Thyroid gland (tissue), 4 donors: Measurements from ENCODE around the gene TPSD1.

Source experiments
- POLR2A ChIP-seq, 2 donors: fragments of 450-650 bp; IDR thresholded peaks; one replicate each; pipeline ENCODE4 v1.6.1; 2017; ENCODE audit warnings: antibody characterized with exemption in 2 of 2, mild to moderate bottlenecking in 2 of 2, moderate library complexity in 1 of 2
- TF ChIP-seq, protein P1 (sequence below), 6 experiments: fragments of 200-600 bp in 3 of 6; fragments of 450-650 bp in 3 of 6; sonication (generic) in 3 of 6; IDR thresholded peaks; one replicate each; pipeline ENCODE4 v1.5.1; 2016 to 2019; ENCODE audit warnings: antibody characterized with exemption in 6 of 6, mild to moderate bottlenecking in 2 of 6, inconsistent platforms in 1 of 6, moderate library complexity in 1 of 6

DNA sequence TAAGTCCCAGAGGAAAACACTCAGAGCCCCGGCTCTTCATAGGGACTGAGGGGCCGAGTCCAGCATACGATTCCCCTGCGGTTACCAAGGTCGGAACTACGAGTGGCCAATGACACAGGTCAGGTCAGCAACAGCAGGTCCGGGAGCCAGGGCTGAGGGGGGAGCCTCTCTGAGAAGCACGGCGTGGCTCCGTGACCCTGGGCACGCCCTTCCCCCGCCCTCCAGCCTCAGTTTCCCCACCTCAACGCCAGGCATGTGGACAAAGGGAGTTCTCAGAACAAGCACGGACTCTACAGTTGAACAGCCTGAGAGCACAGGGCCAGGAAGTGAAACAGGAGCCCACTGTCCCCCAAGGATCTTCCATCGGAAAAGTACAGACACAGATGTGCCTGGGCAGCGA is 25.6 kb downstream of the TPSD1 start:
- TF ChIP-seq, protein P1, sequence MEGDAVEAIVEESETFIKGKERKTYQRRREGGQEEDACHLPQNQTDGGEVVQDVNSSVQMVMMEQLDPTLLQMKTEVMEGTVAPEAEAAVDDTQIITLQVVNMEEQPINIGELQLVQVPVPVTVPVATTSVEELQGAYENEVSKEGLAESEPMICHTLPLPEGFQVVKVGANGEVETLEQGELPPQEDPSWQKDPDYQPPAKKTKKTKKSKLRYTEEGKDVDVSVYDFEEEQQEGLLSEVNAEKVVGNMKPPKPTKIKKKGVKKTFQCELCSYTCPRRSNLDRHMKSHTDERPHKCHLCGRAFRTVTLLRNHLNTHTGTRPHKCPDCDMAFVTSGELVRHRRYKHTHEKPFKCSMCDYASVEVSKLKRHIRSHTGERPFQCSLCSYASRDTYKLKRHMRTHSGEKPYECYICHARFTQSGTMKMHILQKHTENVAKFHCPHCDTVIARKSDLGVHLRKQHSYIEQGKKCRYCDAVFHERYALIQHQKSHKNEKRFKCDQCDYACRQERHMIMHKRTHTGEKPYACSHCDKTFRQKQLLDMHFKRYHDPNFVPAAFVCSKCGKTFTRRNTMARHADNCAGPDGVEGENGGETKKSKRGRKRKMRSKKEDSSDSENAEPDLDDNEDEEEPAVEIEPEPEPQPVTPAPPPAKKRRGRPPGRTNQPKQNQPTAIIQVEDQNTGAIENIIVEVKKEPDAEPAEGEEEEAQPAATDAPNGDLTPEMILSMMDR (IDR thresholded peaks at IDR 0.05) = no peak
- TF ChIP-seq POLR2A (IDR thresholded peaks at IDR 0.05) = no peak
